Peyer's patch (tissue), 4 donors: ENCODE data around the gene WRAP53. TPM values are rescaled to one million over a fixed set of nuclear protein-coding genes. Genes with fewer than 3 reads are reported as not detected.

Experiments used
- DNase-seq, 3 donors: peaks; one replicate each; pipeline ENCODE4 v3.0.0-alpha.2; 2017 to 2019
- H3K27ac ChIP-seq, 4 donors: fragments of 200-600 bp; sonication (generic); one replicate each; pipeline ENCODE4 v1.5.1; 2016 to 2019
- H3K27me3 ChIP-seq, 2 donors: fragments of 200-600 bp; sonication (generic); one replicate each; pipeline ENCODE4 v1.5.1; 2019
- H3K36me3 ChIP-seq, 3 donors: fragments of 200-600 bp; sonication (generic); one replicate each; pipeline ENCODE4 v1.5.1; 2016 to 2019
- H3K4me1 ChIP-seq, 4 donors: fragments of 200-600 bp; sonication (generic); one replicate each; pipeline ENCODE4 v1.5.1; 2016 to 2019
- H3K4me3 ChIP-seq, 4 donors: fragments of 200-600 bp; sonication (generic); 1 replicate in 3 of 4; 2 replicates in 1 of 4; pipeline ENCODE4 v1.5.1; 2016 to 2019; ENCODE audit warnings: mild to moderate bottlenecking in 1 of 4
- H3K9me3 ChIP-seq, 4 donors: fragments of 200-600 bp; sonication (generic); one replicate each; pipeline ENCODE4 v1.5.1; 2016 to 2019; ENCODE audit warnings: mild to moderate bottlenecking in 1 of 4
- POLR2A ChIP-seq, 2 donors: fragments of 450-650 bp; IDR thresholded peaks; one replicate each; pipeline ENCODE4 v1.5.1; 2017; ENCODE audit warnings: antibody characterized with exemption in 2 of 2, mild to moderate bottlenecking in 2 of 2, moderate library complexity in 2 of 2
- total RNA-seq, 4 donors: library from RNA; depleted of rRNA; stranded (reverse); fragments of >200 nt; gene quantifications; one replicate each; pipeline ENCODE4 v1.1.0, GENCODE V29; 2016
- TF ChIP-seq, protein P1 (sequence below), 6 experiments: fragments of 450-650 bp in 4 of 6; fragments of 200-600 bp in 2 of 6; sonication (generic) in 1 of 6; IDR thresholded peaks; one replicate each; pipeline ENCODE4 v1.5.1; 2017 to 2019; ENCODE audit warnings: antibody characterized with exemption in 6 of 6, mild to moderate bottlenecking in 3 of 6, moderate library complexity in 1 of 6

Gene WRAP53
- total RNA-seq, 4 donors from 2014 or later: 4.6 to 9.3 (median 6.2) TPM

DNA sequence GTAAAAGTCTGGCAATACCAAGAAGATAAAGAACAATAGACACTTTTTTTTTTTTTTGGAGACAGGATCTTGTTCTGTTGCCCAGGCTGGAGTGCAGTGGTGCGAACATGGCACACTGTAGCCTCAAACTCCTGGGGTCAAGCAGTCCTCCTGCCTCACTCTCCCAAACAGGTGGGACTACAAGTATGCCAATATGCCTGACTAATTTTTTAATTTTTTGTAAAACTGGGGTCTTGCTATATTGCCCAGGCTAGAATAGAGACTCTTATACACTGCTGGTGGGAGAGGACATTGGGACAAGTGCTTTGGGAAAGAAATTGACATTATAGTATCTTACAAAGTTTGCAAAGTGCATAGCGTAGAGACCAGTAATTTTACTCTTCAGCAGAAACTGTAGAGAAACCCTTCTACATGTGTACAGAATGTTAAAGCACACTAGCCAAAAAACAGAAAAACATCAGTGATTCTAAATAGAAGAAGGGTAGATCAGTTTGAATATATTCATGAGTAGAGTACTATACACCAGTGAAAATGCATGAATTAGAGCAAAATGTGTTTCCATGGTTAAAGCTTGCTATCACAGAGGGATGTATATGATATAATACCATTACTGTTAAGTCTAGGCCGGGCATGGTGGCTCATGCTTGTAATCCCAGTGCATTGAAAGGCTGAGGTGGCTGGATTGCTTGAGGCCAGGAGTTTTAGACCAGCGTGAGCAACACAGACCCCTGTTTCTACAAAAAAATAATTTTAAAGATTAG lies 9.7 kb downstream of the WRAP53 start:
- Histone ChIP-seq H3K4me1 (no peaks in the 10 kb centered on the region), H3K36me3 (peaks cover 0 to 27% (median 0%) of the 10 kb centered on the region in 3 donors), H3K4me3 (no peak overlapping the region), H3K27ac (no peak overlapping the region), H3K27me3 (no peaks in the 10 kb centered on the region), H3K9me3 (no peaks in the 10 kb centered on the region)
- no peak for DNase-seq
- no peak for TF ChIP-seq POLR2A (IDR thresholded peaks at IDR 0.05)
- TF ChIP-seq, protein P1, sequence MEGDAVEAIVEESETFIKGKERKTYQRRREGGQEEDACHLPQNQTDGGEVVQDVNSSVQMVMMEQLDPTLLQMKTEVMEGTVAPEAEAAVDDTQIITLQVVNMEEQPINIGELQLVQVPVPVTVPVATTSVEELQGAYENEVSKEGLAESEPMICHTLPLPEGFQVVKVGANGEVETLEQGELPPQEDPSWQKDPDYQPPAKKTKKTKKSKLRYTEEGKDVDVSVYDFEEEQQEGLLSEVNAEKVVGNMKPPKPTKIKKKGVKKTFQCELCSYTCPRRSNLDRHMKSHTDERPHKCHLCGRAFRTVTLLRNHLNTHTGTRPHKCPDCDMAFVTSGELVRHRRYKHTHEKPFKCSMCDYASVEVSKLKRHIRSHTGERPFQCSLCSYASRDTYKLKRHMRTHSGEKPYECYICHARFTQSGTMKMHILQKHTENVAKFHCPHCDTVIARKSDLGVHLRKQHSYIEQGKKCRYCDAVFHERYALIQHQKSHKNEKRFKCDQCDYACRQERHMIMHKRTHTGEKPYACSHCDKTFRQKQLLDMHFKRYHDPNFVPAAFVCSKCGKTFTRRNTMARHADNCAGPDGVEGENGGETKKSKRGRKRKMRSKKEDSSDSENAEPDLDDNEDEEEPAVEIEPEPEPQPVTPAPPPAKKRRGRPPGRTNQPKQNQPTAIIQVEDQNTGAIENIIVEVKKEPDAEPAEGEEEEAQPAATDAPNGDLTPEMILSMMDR (IDR thresholded peaks at IDR 0.05): no peak

GRCh38 chr17:7700510-7700909 lies 12.2 kb downstream of the WRAP53 start:
- no peak overlapping the region for H3K4me3 ChIP-seq
- peaks cover 0 to 12% (median 4%) of the 10 kb centered on the region in 4 donors for H3K4me1 ChIP-seq
- no peaks in the 10 kb centered on the region for H3K9me3 ChIP-seq
- no peak for TF ChIP-seq POLR2A (IDR thresholded peaks at IDR 0.05)
- TF ChIP-seq, protein P1 (IDR thresholded peaks at IDR 0.05): no peak
- peaks cover 0 to 23% (median 0%) of the 10 kb centered on the region in 3 donors for H3K36me3 ChIP-seq
- DNase-seq: no peak
- no peak overlapping the region for H3K27ac ChIP-seq
- peaks cover 0 to 14% of the 10 kb centered on the region in 2 donors for H3K27me3 ChIP-seq

GRCh38 chr17:7701681-7702080 lies 13.4 kb downstream of the WRAP53 start:
- H3K9me3 ChIP-seq: no peaks in the 10 kb centered on the region
- no peak for TF ChIP-seq POLR2A (IDR thresholded peaks at IDR 0.05)
- TF ChIP-seq, protein P1 (IDR thresholded peaks at IDR 0.05): no peak
- H3K27ac ChIP-seq: no peak overlapping the region
- DNase-seq: no peak
- no peak overlapping the region for H3K4me3 ChIP-seq
- peaks cover 0 to 18% (median 0%) of the 10 kb centered on the region in 3 donors for H3K36me3 ChIP-seq
- H3K4me1 ChIP-seq: peaks cover 0 to 12% (median 4%) of the 10 kb centered on the region in 4 donors
- H3K27me3 ChIP-seq: peaks cover 0 to 15% of the 10 kb centered on the region in 2 donors

GRCh38 chr17:7702776-7703175 lies 14.5 kb downstream of the WRAP53 start:
- H3K9me3 ChIP-seq: no peaks in the 10 kb centered on the region
- no peak overlapping the region for H3K4me3 ChIP-seq
- H3K36me3 ChIP-seq: peaks cover 0 to 18% (median 0%) of the 10 kb centered on the region in 3 donors
- TF ChIP-seq POLR2A (IDR thresholded peaks at IDR 0.05): no peak
- TF ChIP-seq, protein P1 (IDR thresholded peaks at IDR 0.05): no peak
- no peak for DNase-seq
- peaks cover 0 to 12% (median 4%) of the 10 kb centered on the region in 4 donors for H3K4me1 ChIP-seq
- H3K27ac ChIP-seq: no peak overlapping the region
- H3K27me3 ChIP-seq: peaks cover 0 to 15% of the 10 kb centered on the region in 2 donors

DNA sequence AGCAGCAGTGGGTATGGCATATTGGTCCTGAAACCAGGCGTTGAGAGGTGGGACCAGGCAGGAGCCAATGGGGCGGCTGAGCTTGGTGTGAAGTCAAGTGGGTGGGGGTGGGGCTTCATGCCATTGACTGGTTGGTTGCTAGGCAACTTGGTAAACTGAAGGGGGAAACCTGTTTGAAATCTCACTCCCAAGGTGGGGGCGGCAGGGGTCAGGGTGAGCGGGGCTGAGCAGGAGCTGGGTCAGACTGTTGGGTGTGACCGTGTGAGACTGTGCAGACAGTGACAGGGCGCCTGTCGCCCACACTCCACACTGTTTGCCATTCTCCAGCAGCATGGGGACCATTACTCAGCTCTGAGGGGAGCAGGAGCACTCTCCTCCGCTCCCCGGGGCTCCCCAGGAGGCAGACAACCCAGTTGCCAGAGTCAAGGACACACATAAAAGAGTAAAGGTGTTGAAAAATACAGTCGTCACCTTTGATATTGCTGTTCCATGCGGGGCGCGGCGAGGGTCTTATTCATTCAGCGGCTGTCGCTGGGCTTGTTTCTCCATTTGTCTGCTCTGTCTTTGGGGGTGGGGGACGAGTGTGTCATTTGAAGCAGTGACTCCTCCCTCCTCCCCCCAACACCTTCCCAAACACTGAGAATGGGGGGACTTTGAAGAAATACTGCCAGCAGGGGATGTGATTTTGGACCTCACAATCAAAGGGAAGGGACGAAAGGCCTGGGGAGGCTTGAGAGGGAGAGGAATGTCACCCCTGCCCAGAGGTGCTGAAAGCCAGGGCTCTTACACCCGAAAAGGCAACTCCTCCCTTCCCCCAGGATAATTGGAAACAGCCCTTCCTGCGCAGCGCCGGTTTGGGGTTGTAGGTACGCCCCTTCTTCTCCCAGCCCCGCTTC lies 15.6 kb downstream of the WRAP53 start:
- no peak for TF ChIP-seq POLR2A (IDR thresholded peaks at IDR 0.05)
- TF ChIP-seq, protein P1 (IDR thresholded peaks at IDR 0.05): no peak
- Histone ChIP-seq H3K27me3 (peaks cover 0 to 15% of the 10 kb centered on the region in 2 donors), H3K27ac (no peak overlapping the region), H3K9me3 (no peaks in the 10 kb centered on the region), H3K4me3 (no peak overlapping the region), H3K4me1 (peaks cover 0 to 12% (median 4%) of the 10 kb centered on the region in 4 donors), H3K36me3 (peaks cover 0 to 18% (median 0%) of the 10 kb centered on the region in 3 donors)
- DNase-seq: peak in 1 of 3 donors; percentile 47
